ENCODE results near the gene KCNN3. TPM values are rescaled to one million over a fixed set of nuclear protein-coding genes. Genes with fewer than 3 reads are reported as not detected.

Gene KCNN3
- total and polyA plus RNA-seq, 2 of the 8 experiments (the other 6 are each of a cell fraction or from before 2014, with no cell fraction given): 2.8 to 3.7 TPM

DNA sequence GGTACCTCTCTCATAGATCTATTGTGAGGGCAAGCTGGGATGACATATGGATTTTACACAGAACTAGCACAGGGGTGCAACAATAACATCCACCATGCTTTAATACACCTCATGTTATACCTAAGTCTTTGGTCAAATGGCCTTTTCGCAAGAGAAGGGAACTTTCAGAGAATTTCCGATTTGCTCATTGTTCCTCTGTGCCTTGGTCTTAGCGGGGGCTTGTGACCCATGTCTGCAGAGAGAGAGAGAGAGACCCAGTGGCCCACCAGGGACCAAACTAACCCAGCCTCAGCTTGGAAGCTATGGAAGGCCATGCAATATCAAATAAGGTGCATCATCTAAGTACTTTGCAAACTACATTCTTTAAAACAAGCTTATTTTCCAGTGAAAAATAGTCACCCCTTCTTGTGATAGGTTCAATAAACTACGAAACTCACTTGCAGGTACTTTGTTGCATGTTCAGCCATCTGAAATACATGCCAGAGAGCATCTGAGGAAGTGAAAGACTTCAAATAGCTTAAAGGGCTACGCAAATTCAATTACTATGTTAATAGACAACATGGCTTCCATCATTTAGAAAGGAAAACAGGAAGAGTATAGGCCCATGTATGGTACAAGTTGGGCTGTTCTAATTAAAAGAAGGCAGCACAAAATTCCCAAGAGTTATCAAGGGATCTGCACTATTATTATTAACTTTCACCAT, 100.7 kb downstream of the KCNN3 start:
- no peaks in the 10 kb centered on the region for H3K79me2 ChIP-seq (ENCODE audit: control insufficient read depth in 1 of 2, insufficient read depth in 2 of 2, low read length in 2 of 2)
- no peak overlapping the region for H4K8ac ChIP-seq (ENCODE audit: extremely low read depth, insufficient read depth, low read length)
- H3K23me2 ChIP-seq (ENCODE audit: low read depth, low read length): no peaks in the 10 kb centered on the region
- H3K9me3 ChIP-seq (ENCODE audit: insufficient read depth in 2 of 2, low read depth in 1 of 2, low read length in 1 of 2): no peaks in the 10 kb centered on the region
- H3K4me1 ChIP-seq (replicated peaks in 1 of 4; ENCODE audit: control insufficient read depth in 3 of 4, insufficient read depth in 4 of 4, low read length in 3 of 4): peaks cover 0 to 8% (median 6%) of the 10 kb centered on the region in 4 experiments; a peak in 5 of 7 replicates
- H2BK12ac ChIP-seq (ENCODE audit: low read depth, low read length): no peak overlapping the region
- H3K36me3 ChIP-seq (ENCODE audit: control insufficient read depth in 2 of 4, insufficient read depth in 4 of 4, low read length in 3 of 4): no peaks in the 10 kb centered on the region
- H4K20me1 ChIP-seq (replicated peaks in 1 of 2; ENCODE audit: control insufficient read depth in 1 of 2, insufficient read depth in 2 of 2, low read length in 2 of 2): no peaks in the 10 kb centered on the region
- no peak overlapping the region for H2AK5ac ChIP-seq (ENCODE audit: low read depth, low read length)
- FAIRE-seq (no peak), DNase-seq (ENCODE audit: low read depth in 1 of 2, low spot score in 2 of 2) (no peak)
- H3K4me3 ChIP-seq (ENCODE audit: extremely low read depth in 1 of 4, insufficient read depth in 2 of 4, low read depth in 3 of 4, low read length in 4 of 4): no peak overlapping the region; a peak in 1 of 8 replicates
- H3K4ac ChIP-seq (replicated peaks; ENCODE audit: insufficient read length, low read depth, low read length): no peak overlapping the region
- H2BK120ac ChIP-seq (replicated peaks; ENCODE audit: low read depth, low read length): no peak overlapping the region
- no peaks in the 10 kb centered on the region for H3K79me1 ChIP-seq (ENCODE audit: low read depth, low read length)
- H2BK5ac ChIP-seq (ENCODE audit: low read depth, low read length): no peak overlapping the region
- no peak overlapping the region for H3K9ac ChIP-seq (replicated peaks in 1 of 4; ENCODE audit: extremely low read depth in 1 of 4, low read depth in 3 of 4, low read length in 3 of 4)
- no peak overlapping the region for H4K5ac ChIP-seq (ENCODE audit: insufficient read length, low read depth, low read length)
- H3K4me2 ChIP-seq (ENCODE audit: insufficient read depth in 1 of 2, low read depth in 2 of 2, low read length in 2 of 2): no peak overlapping the region
- H4K91ac ChIP-seq (replicated peaks; ENCODE audit: insufficient read length, low read length): no peak overlapping the region
- no peak overlapping the region for H2BK20ac ChIP-seq (ENCODE audit: low read length)
- no peak overlapping the region for H3K23ac ChIP-seq (ENCODE audit: insufficient read length)
- no peak overlapping the region for H2AFZ ChIP-seq (ENCODE audit: low read length)
- 93% methylated on average over 5 of the region's 5 CpGs; no CpG with 5 or more reads in 1 of the 2 experiments for WGBS, 2 experiments (ENCODE audit: extremely low coverage in 1 of 2, insufficient coverage in 1 of 2, insufficient read length in 1 of 2, insufficient replicate concordance in 2 of 2, low coverage in 1 of 2, low lambda C conversion rate in 2 of 2, missing lambda C conversion rate in 1 of 2)
- ChIA-PET POLR2A (ENCODE audit: partially characterized antibody) (interaction anchor here (1.5 kb wide), 1 partner anchor 186 kb away, joined by 3 read pairs; the partner anchor contains the start of gene PBXIP1), CTCF (ENCODE audit: partially characterized antibody) (interaction anchor here (0.8 to 9.6 kb wide), 14 partner anchors 9 to 223 kb away, joined by 3 to 56 read pairs (median 4); no protein-coding TSS in a partner anchor)
- no peak overlapping the region for H3K14ac ChIP-seq (ENCODE audit: insufficient read length)
- no peak overlapping the region for H2BK15ac ChIP-seq (ENCODE audit: low read length)
- no peaks in the 10 kb centered on the region for H3K27me3 ChIP-seq (replicated peaks in 1 of 4; ENCODE audit: control insufficient read depth in 3 of 4, extremely low read depth in 1 of 4, insufficient read depth in 3 of 4, low read length in 3 of 4)
- no peak overlapping the region for H3K18ac ChIP-seq (ENCODE audit: extremely low read depth, low read length)
- H3K56ac ChIP-seq (replicated peaks; ENCODE audit: insufficient read length, low read depth, low read length): no peak overlapping the region
- H3K27ac ChIP-seq (ENCODE audit: low read depth, low read length): no peak overlapping the region
- TF ChIP-seq NRF1 (IDR thresholded peaks at IDR 0.05; ENCODE audit: low read depth, low read length) (no peak), CBX8 (IDR thresholded peaks at IDR 0.05; ENCODE audit: borderline replicate concordance, low read depth, low read length) (no peak), TAF1 (IDR thresholded peaks at IDR 0.05; ENCODE audit: low read depth, low read length) (no peak), BACH1 (IDR thresholded peaks at IDR 0.05; ENCODE audit: low read length) (no peak), HDAC6 (IDR thresholded peaks at IDR 0.05; ENCODE audit: low read depth, low read length) (no peak), FOSL1 (IDR thresholded peaks at IDR 0.05; ENCODE audit: insufficient read depth, low read depth, low read length) (no peak), EP300 (IDR thresholded peaks at IDR 0.05; ENCODE audit: borderline replicate concordance in 1 of 2, low read depth in 2 of 2, low read length in 2 of 2) (no peak), EGR1 (IDR thresholded peaks at IDR 0.05; ENCODE audit: borderline replicate concordance, low read depth, low read length) (no peak), GABPA (IDR thresholded peaks at IDR 0.05; ENCODE audit: borderline replicate concordance, insufficient read depth, low read length) (no peak), NANOG (IDR thresholded peaks at IDR 0.05; ENCODE audit: insufficient read depth, low read depth, low read length, poor library complexity, severe bottlenecking) (no peak)
